GM20000 (cell line): Measurements from ENCODE around the gene LPCAT1.

Source experiments
- DNase-seq: peaks from one replicate; pipeline ENCODE4 v3.0.0; 2012; ENCODE audit warnings: low spot score
- TF ChIP-seq, protein P1 (sequence below): IDR thresholded peaks from 2 replicates; pipeline ENCODE4 v1.5.1; 2012; ENCODE audit warnings: mild to moderate bottlenecking, control low read depth; ENCODE audit errors: extremely low read depth, missing control alignments

LPCAT1 gene

DNA sequence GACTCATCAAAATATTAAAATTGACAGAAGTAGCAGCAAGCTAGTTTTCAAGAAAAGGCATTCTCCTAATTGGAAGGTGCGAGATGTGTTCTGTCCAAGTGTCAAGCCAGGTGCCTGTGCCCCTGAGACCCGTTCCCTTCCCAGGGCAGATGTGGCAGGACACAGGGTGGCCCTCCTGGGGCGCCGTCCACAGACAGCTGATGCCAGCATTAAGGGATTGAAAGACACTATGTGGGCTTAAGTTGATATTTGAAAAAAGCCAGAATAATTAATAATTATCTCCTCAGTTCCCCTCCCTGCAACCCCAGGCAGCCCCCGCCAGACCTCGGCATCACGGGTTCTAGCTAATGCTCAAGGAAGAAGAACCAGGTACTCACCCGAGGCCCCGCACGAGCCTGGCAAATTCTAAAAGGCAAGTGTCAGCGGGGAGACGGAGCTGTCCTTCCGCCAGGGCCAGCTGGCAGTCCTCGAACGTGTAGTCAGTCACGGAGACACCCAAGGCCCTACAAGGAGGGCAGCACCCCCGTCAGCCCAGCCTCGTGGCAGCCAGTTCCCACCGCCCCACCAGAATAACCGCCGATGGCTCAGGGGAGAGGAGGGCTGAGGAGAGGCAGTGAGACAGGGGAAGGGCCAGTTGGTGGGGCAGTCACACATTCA lies 49.4 kb downstream of the LPCAT1 start:
- TF ChIP-seq, protein P1, sequence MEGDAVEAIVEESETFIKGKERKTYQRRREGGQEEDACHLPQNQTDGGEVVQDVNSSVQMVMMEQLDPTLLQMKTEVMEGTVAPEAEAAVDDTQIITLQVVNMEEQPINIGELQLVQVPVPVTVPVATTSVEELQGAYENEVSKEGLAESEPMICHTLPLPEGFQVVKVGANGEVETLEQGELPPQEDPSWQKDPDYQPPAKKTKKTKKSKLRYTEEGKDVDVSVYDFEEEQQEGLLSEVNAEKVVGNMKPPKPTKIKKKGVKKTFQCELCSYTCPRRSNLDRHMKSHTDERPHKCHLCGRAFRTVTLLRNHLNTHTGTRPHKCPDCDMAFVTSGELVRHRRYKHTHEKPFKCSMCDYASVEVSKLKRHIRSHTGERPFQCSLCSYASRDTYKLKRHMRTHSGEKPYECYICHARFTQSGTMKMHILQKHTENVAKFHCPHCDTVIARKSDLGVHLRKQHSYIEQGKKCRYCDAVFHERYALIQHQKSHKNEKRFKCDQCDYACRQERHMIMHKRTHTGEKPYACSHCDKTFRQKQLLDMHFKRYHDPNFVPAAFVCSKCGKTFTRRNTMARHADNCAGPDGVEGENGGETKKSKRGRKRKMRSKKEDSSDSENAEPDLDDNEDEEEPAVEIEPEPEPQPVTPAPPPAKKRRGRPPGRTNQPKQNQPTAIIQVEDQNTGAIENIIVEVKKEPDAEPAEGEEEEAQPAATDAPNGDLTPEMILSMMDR: no peak
- no peak for DNase-seq

DNA sequence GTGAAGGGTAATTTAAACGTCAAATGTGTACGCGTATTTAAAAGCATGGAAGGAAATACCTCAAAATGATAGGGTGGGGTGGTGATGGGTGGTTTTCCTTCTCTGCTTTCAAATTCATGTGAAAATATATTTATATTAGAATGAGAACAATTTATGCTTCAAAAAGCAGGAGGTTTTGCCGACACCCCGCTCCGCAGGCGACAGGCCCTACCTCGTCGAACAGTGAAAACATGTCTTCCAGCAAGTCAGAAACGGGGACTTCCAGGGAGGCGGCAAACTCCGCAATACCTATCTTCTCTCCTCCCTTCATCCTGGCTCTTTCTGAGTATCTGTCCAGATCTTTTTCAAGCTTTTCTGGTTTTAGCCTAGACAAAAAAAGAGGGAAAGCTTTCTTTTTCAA lies 50.0 kb downstream of the LPCAT1 start:
- TF ChIP-seq, protein P1: no peak

DNA sequence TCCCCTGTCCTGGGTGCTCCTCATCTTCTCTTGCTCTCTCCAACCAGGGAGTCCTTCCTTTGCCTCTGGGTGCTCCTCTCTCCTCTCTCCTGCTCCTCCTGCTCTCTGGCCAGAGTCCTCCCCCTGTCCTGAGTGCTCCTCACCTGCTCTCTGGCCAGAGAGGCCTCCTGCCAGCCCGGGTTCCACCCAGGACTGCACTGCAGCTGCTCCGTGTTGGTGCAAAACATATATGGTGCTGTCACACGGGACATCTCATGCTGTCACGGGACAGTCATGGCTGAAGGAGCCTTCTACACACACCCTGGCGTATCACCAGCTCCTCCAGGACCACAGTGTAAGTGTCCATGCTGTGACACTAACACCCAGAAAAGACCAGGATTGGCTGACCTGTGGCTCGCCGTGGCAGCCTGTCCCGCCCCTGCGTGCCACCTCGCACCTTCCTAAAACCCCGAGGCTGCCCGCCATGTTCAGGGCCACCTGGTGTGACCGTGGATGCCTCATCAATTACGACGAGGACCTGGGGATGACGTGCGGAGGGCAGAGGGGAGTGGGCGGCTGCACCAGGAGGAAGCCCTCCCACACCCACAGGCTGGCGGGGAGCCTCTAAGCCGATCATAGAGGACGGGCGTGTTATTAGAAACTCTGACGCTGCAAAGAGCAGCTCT lies 50.7 kb downstream of the LPCAT1 start:
- DNase-seq: no peak
- TF ChIP-seq, protein P1: no peak

More for the DNA sequence above, 50.0 kb downstream of the LPCAT1 start:
- DNase-seq: no peak

DNA sequence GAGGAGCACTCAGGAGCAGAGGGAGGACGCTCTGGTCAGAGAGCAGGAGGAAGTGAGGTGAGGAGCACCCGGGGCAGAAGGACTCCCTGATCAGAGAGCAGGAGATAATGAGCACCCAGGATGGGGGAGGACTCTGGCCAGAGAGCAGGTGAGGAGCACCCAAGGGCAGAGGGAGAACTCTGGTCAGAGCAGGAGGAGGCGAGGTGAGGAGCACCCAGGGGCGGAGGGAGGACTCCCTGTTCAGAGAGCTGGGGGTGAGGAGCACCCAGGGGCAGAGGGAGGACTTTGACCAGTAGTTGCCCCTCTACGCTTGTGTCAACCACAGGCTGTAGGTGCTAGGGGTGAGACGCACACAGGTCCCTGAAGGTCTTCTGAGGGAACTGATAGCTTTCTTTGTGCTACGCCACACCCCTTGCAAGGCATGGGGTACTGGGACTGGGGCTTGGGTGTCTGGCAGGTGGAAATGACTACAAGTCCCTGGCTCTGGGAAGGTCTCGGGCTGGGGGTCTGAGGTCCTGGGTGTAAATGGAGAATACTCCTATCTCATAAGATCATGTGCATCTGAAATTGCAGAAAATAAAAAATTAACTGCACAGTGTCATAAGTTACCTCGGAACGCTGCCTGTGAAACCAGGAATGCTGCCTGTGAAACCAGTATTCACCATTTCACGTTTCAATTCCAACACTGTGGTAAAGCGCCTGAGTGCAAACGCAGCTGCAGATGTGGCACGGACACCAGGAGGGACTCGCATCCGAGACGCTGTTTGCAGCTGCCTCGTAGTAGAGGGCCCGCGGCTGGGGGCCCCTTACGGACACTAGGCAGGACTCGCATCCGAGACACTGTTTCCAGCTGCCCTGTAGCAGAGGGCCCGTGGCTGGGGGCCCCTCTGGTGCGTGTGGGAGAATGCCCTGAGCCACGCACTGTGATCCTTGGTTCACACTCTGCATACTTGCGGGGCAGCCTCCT lies 51.5 kb downstream of the LPCAT1 start:
- DNase-seq: no peak
- TF ChIP-seq, protein P1: no peak

DNA sequence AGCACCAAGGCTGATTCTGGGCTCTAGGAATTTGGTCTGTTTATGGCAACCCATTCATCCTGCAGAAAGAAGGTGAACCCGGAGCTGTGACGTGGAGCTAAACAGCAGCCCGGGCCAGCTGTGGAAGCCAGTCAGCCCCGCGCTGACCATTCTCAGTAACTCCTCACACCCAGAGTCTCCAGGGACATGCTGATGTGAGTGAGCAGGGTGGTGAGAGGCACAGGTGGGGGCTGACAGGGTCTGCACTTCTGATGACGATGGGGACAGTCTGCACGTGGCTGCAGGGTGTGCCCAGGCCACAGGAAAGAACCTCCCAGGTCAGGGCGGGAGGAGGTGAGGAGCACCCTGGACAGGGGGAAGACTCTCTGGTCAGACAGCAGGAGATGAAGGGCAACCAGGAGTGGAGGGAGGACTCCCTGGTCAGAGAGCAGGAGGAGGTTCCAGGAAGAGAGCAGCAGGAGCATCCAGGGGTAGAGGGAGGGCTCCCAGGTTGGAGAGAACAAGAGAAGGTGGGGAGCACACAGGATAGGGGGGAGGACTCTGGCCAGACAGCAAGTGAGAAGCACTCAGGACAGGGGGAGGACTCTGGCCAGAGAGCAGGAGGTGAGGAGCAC lies 52.4 kb downstream of the LPCAT1 start:
- no peak for DNase-seq
- TF ChIP-seq, protein P1: no peak

DNA sequence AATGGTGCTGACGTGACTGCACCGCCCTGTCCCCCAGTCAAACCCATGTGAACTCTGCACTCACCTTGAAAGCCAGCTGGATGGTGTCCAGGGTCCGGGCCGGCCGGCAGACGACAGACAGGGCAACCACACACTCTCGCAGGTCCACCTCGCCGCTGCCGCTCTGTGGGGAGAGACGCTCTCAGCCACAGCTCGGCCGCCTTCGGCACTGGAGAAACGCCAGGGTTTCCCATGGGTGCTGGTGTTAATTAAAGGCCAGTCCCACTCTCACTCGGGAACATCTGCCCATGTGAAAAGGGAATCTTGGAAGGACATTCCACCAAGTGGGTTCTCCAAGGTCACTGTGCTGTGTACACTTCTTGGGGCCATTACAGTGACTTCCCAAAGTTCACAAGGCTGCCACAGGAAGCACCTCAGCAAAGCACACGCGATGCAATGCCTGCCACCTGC lies 53.0 kb downstream of the LPCAT1 start:
- TF ChIP-seq, protein P1: no peak
- no peak for DNase-seq
